Left lung (tissue), 10 donors: ENCODE data around the gene AGAP1. TPM values are rescaled to one million over a fixed set of nuclear protein-coding genes. Genes with fewer than 3 reads are reported as not detected.

ENCODE experiments used
- ATAC-seq: fragments of 200-7000 bp; cut with Tn5 transposase; one replicate; pipeline ENCODE4 v1.9.1; 2020; ENCODE audit warnings: moderate library complexity
- DNase-seq, 4 donors: peaks; one replicate each; pipeline ENCODE4 v3.0.0-alpha.2; 2013 to 2020
- H3K27ac ChIP-seq, 2 donors: fragments of 200-600 bp; sonication (generic) in 1 of 2; one replicate each; pipeline versions ENCODE4 v1.5.0 to v1.8.0; 2020 to 2021
- H3K27me3 ChIP-seq, 2 donors: fragments of 200-600 bp; sonication (generic) in 1 of 2; one replicate each; pipeline versions ENCODE4 v1.5.0 to v1.8.0; 2020 to 2021
- H3K36me3 ChIP-seq, 2 donors: fragments of 200-600 bp; sonication (generic) in 1 of 2; one replicate each; pipeline versions ENCODE4 v1.5.0 to v1.8.0; 2020 to 2021
- H3K4me1 ChIP-seq, 2 donors: fragments of 200-600 bp; one replicate each; pipeline ENCODE4 v1.8.0; 2021
- H3K4me3 ChIP-seq, 2 donors: fragments of 200-600 bp; sonication (generic) in 1 of 2; one replicate each; pipeline versions ENCODE4 v1.5.0 to v1.8.0; 2020 to 2021; ENCODE audit warnings: mild to moderate bottlenecking in 1 of 2
- H3K9me3 ChIP-seq, 2 donors: fragments of 200-600 bp; sonication (generic) in 1 of 2; one replicate each; pipeline versions ENCODE4 v1.5.0 to v1.8.0; 2020 to 2021
- intact Hi-C, 2 donors: fragments of 100-400 bp; cut with DNase I; formaldehyde crosslinking; loops; one replicate each; pipeline versions ENCODE4 v1.11.2 to v1.14.2; 2022
- polyA plus RNA-seq, 6 donors: library from polyadenylated mRNA; unstranded; fragments of 120-200 nt; gene quantifications; one replicate each; pipeline ENCODE4 v1.2.1, GENCODE V29; 2013; ENCODE audit not compliant: insufficient read length in 6 of 6
- total RNA-seq, 2 donors: library from RNA; stranded (reverse); fragmentation: NEBNext Ultra II Directional; extraction: Animal tissue kit (Norgen Biotek cat#: 25700); gene quantifications; one replicate each; pipeline ENCODE4 v1.2.1, GENCODE V29; 2021
- TF ChIP-seq, protein P1 (sequence below), 2 donors: fragments of 200-600 bp; sonication (generic) in 1 of 2; IDR thresholded peaks; one replicate each; pipeline versions ENCODE4 v1.5.0 to v1.8.0; 2021; ENCODE audit warnings: antibody characterized with exemption in 2 of 2
- donor health status: DM: no; HTN: yes; CAD: no.
- donor health status: DM: no; HTN: no; CAD: no.

AGAP1 gene
- total and polyA plus RNA-seq, 8 donors, result 13.1 to 25.4 (median 22.4) TPM

GRCh38 chr2:235521844-235522243 is 28.0 kb downstream of the AGAP1 start:
- intact Hi-C loops, result no loop called here
- ATAC-seq, result peak; percentile 24
- TF ChIP-seq, protein P1, sequence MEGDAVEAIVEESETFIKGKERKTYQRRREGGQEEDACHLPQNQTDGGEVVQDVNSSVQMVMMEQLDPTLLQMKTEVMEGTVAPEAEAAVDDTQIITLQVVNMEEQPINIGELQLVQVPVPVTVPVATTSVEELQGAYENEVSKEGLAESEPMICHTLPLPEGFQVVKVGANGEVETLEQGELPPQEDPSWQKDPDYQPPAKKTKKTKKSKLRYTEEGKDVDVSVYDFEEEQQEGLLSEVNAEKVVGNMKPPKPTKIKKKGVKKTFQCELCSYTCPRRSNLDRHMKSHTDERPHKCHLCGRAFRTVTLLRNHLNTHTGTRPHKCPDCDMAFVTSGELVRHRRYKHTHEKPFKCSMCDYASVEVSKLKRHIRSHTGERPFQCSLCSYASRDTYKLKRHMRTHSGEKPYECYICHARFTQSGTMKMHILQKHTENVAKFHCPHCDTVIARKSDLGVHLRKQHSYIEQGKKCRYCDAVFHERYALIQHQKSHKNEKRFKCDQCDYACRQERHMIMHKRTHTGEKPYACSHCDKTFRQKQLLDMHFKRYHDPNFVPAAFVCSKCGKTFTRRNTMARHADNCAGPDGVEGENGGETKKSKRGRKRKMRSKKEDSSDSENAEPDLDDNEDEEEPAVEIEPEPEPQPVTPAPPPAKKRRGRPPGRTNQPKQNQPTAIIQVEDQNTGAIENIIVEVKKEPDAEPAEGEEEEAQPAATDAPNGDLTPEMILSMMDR (IDR thresholded peaks at IDR 0.05), result no peak

DNA sequence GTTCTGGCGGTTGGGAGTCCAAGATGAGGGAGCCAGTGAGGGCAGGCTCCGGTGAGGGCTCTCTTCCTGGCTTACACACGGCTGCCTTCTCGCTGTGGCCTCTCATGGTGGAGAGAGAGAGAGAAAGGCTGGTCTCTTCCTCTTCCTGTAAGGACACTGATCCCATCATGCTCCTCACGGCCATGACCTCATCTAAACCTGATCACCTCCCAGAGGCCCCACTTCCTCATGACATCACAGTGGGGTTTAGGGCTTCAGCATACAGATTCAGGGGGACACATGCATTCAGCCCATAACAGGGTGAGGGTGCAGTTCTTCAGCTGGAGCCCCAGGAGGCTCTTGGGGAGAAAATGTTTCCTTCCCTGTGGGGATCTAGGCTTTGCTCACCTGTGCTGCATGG is 29.2 kb downstream of the AGAP1 start:
- intact Hi-C loops, result no loop called here
- DNase-seq, result peak in 1 of 4 donors; percentile 5
- Histone ChIP-seq H3K4me1 (peaks cover 0 to 26% of the 10 kb centered on the region in 2 donors), H3K9me3 (no peaks in the 10 kb centered on the region), H3K27me3 (no peaks in the 10 kb centered on the region), H3K27ac (no peak overlapping the region), H3K36me3 (no peaks in the 10 kb centered on the region), H3K4me3 (no peak overlapping the region)
- TF ChIP-seq, protein P1 (IDR thresholded peaks at IDR 0.05), result no peak
- ATAC-seq, result no peak

More at GRCh38 chr2:235521844-235522243, 28.0 kb downstream of the AGAP1 start:
- Histone ChIP-seq H3K27ac (peak overlapping the region in 1 of 2 donors; percentile 37), H3K9me3 (no peaks in the 10 kb centered on the region), H3K36me3 (no peaks in the 10 kb centered on the region), H3K4me1 (peaks cover 0 to 26% of the 10 kb centered on the region in 2 donors), H3K4me3 (no peak overlapping the region), H3K27me3 (no peaks in the 10 kb centered on the region)
- DNase-seq, result no peak

GRCh38 chr2:235523486-235524150 is 29.8 kb downstream of the AGAP1 start:
- intact Hi-C loops, result no loop called here
- TF ChIP-seq, protein P1 (IDR thresholded peaks at IDR 0.05), result no peak
- H3K27ac ChIP-seq, result no peak overlapping the region
- H3K9me3 ChIP-seq, result no peaks in the 10 kb centered on the region
- DNase-seq (peak in 1 of 4 donors; percentile 19), ATAC-seq (no peak)
- no peaks in the 10 kb centered on the region for H3K36me3 ChIP-seq
- H3K27me3 ChIP-seq, result no peaks in the 10 kb centered on the region
- H3K4me3 ChIP-seq, result no peak overlapping the region
- H3K4me1 ChIP-seq, result peaks cover 0 to 20% of the 10 kb centered on the region in 2 donors

GRCh38 chr2:235526166-235526565 is 32.3 kb downstream of the AGAP1 start:
- no peaks in the 10 kb centered on the region for H3K36me3 ChIP-seq
- intact Hi-C loops, result no loop called here
- no peak overlapping the region for H3K4me3 ChIP-seq
- H3K27ac ChIP-seq, result no peak overlapping the region
- ATAC-seq, result no peak
- TF ChIP-seq, protein P1 (IDR thresholded peaks at IDR 0.05), result no peak
- DNase-seq, result peak in 1 of 4 donors; percentile 10
- H3K9me3 ChIP-seq, result no peaks in the 10 kb centered on the region
- H3K4me1 ChIP-seq, result peaks cover 0 to 15% of the 10 kb centered on the region in 2 donors
- no peaks in the 10 kb centered on the region for H3K27me3 ChIP-seq

DNA sequence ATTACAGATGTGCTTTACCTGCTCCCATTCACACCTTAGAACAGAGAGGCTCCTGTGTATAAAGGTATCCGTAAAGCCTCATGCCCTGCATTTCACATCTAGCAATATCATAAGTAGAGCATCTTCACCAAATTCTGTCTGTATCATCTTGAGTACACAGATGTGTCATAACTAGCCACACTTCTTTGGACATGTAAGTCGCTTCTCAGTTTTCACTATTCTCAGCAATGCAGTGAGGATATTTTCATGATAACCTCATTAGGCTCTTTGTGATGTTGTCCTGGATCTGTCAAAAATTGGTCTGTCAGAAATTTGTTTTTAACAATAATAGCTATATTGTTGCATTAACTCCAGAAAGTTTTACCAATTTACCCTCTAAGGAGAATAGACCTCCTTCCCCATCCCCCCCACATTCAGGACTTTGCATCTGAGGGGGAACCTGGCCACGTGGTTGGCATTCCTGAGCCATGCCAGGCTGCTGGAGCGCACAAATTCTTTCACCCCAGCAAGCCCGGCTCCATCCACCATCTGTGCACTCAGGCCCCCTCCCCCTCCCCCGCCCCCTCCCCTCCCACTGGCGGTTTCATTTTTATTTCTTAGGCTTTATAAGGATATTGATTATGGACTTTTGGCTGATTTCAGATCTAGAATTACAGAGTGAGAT is 34.1 kb downstream of the AGAP1 start:
- no peak overlapping the region for H3K4me3 ChIP-seq
- intact Hi-C loops, result no loop called here
- H3K27me3 ChIP-seq, result no peaks in the 10 kb centered on the region
- no peaks in the 10 kb centered on the region for H3K4me1 ChIP-seq
- ATAC-seq (no peak), DNase-seq (peak in 2 of 4 donors; percentile 12 to 49)
- no peaks in the 10 kb centered on the region for H3K9me3 ChIP-seq
- H3K36me3 ChIP-seq, result no peaks in the 10 kb centered on the region
- TF ChIP-seq, protein P1 (IDR thresholded peaks at IDR 0.05), result no peak
- H3K27ac ChIP-seq, result no peak overlapping the region
